Coronary artery (tissue), 2 donors: ENCODE results near the gene SOBP.

Experiments used
- DNase-seq: peaks from one replicate; pipeline ENCODE4 v3.0.0-alpha.2; 2017; ENCODE audit warnings: low spot score
- H3K27ac ChIP-seq, 2 donors: fragments of 200-600 bp; sonication (generic); one replicate each; pipeline ENCODE4 v1.5.1; 2016 to 2019
- H3K4me3 ChIP-seq: fragments of 200-600 bp; sonication (generic); 2 replicates; pipeline ENCODE4 v1.5.1; 2016; ENCODE audit warnings: mild to moderate bottlenecking, moderate library complexity
- CTCF ChIP-seq: fragments of 200-600 bp; sonication (generic); IDR thresholded peaks from one replicate; pipeline ENCODE4 v1.5.1; 2019; ENCODE audit warnings: antibody characterized with exemption

Gene SOBP

DNA sequence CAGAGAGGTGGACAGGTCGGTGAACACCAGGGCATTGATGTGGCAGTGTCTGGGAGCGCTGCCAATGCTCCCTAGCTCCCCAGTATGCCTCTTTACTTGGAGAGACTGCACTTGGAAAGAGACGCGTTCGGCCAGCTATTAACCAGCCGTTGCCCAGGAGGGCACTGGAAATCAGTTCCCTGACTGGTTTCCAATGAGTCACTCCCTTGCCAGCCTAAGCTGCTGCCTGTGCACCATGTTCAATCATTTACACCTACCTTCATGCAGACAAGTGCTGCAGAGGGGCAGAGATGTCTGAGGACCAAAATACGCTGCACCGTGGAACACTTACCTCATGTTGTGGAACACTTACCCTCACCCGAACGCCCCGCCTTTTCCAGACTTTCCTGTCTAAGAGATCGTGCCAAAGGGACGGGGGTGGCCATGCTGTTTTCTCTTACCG, 151.6 kb downstream of the SOBP start:
- Histone ChIP-seq H3K4me3 (no peak overlapping the region), H3K27ac (peak overlapping the region in 1 of 2 donors; percentile 31)
- TF ChIP-seq CTCF: no peak
- no peak for DNase-seq

DNA sequence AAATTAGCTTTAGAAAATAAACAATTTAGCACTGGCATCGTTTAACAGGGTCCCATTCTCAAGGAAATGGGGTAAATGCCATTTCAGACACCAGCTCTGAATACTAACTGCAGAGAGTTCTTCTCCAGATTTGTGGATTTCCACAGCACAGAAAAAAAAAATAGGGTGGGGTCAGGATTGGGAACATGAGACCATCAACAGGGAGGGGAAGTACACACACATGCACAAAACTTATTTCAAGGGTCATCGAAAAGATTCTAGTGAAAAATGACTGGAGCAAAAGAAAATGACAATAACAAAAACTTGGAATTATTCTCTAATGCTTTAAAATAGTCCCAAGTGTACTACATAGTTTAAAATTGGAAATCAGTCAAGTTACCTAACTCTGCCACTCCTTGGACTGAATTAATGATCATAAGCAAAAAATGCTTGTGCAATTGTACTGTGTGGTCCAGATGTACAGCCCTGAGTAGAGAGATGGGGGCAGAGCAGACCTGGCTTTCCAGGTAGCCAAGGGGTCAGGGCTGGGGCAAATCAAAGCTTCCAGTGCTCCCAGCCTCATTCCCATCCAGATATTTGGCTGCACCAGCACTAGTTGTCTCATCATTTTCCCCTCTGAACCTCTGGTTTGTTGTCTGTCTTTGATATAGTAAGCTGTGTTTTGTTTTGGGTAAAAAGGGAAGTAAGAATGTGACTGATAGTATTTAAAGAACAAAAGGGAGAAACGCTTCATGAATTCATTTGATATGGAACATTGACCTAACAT, 152.4 kb downstream of the SOBP start:
- DNase-seq: no peak
- no peak for TF ChIP-seq CTCF
- Histone ChIP-seq H3K27ac (no peak overlapping the region), H3K4me3 (no peak overlapping the region)

DNA sequence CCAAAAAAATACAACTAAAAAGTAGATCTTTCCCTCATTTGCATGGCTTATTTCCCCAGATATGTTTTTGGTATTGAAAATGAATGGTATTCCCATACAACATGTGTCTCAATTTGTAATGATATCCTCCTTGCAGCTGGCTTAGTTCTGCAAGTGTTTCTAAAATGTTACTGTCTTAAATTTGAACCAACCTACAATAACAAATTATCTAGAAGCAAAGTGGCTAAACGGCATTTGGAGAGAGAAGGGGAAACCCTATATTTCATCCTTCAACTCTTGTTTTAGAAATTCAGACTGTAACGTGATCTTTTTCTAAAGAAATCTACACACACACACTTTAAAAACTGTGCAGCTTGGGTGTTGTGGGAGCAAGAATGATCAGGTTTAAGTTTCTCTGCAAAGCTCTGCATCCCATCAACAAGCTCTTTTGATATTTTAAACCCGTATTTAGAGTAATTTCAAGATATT, 153.0 kb downstream of the SOBP start:
- Histone ChIP-seq H3K4me3 (no peak overlapping the region), H3K27ac (no peak overlapping the region)
- DNase-seq: no peak
- no peak for TF ChIP-seq CTCF

GRCh38 chr6:107644513-107644912, 154.6 kb downstream of the SOBP start:
- Histone ChIP-seq H3K27ac (no peak overlapping the region), H3K4me3 (no peak overlapping the region)
- no peak for TF ChIP-seq CTCF
- DNase-seq: no peak

DNA sequence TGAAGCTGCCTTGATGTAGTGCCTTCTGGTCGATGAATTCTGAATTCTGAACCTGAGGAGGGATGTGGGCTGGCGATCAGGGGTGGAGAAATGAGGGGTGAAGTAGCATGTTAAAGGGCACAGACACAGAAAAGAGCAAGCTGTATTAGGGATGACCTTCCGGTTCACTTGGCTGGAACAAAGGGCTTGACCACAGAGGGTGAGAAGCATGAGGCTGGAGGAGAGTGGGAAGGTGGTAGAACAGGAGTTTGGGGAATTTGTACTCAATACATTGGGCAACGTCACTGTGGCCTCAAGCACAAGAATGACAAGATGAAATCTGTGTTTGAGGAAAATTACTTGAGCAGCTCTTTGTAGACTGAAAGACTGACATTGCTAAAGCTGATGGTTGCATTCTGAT, 155.8 kb downstream of the SOBP start:
- no peak overlapping the region for H3K4me3 ChIP-seq
- H3K27ac ChIP-seq: peak overlapping the region in 1 of 2 donors; percentile 40
- TF ChIP-seq CTCF: no peak
- DNase-seq: no peak

- TF ChIP-seq CTCF: no peak
- no peak for DNase-seq
- Histone ChIP-seq H3K4me3 (no peak overlapping the region), H3K27ac (peak overlapping the region in 1 of 2 donors; percentile 40)
These were observed 156.3 kb downstream of the SOBP start for GRCh38 chr6:107646176-107646575.
